Mesenchymal stem cell (in vitro differentiated cells and primary cell): Measurements from ENCODE around the gene LRIG1.

Experiments
- DNase-seq: peaks from one replicate; pipeline ENCODE4 v3.0.0-alpha.2; 2013
- H2AFZ ChIP-seq: one replicate; pipeline ENCODE4 v1.6.1; 2013; ENCODE audit warnings: low read depth, mild to moderate bottlenecking, control low read depth, inconsistent platforms, low read length, moderate library complexity
- H2AK5ac ChIP-seq: 2 replicates; pipeline ENCODE4 v1.6.1; 2013; ENCODE audit warnings: low read length, moderate library complexity, mild to moderate bottlenecking, inconsistent platforms; ENCODE audit not compliant: severe bottlenecking
- H2BK120ac ChIP-seq: one replicate; pipeline ENCODE4 v1.6.1; 2013; ENCODE audit warnings: low read depth, mild to moderate bottlenecking, inconsistent platforms, low read length, moderate library complexity
- H2BK12ac ChIP-seq, 2 experiments: one replicate each; pipeline ENCODE4 v1.6.1; 2013; ENCODE audit warnings: inconsistent platforms in 2 of 2, low read length in 2 of 2, mild to moderate bottlenecking in 2 of 2, moderate library complexity in 2 of 2, control low read depth in 1 of 2
- H2BK15ac ChIP-seq: one replicate; pipeline ENCODE4 v1.6.1; 2013; ENCODE audit warnings: mild to moderate bottlenecking, low read depth, inconsistent platforms; ENCODE audit not compliant: poor library complexity, severe bottlenecking
- H2BK5ac ChIP-seq: 2 replicates; pipeline ENCODE4 v1.6.1; 2013; ENCODE audit warnings: low read depth, mild to moderate bottlenecking, low read length, control low read depth, inconsistent platforms; ENCODE audit not compliant: poor library complexity, severe bottlenecking
- H3K14ac ChIP-seq, 2 experiments: one replicate each; pipeline ENCODE4 v1.6.1; 2013; ENCODE audit warnings: inconsistent platforms in 2 of 2, low read length in 2 of 2, control low read depth in 1 of 2, mild to moderate bottlenecking in 1 of 2, moderate library complexity in 1 of 2
- H3K18ac ChIP-seq, 2 experiments: one replicate each; pipeline ENCODE4 v1.6.1; 2013; ENCODE audit warnings: inconsistent platforms in 2 of 2, low read length in 2 of 2, control low read depth in 1 of 2, low read depth in 1 of 2, mild to moderate bottlenecking in 1 of 2
- H3K23ac ChIP-seq, 2 experiments: one replicate each; pipeline ENCODE4 v1.6.1; 2013; ENCODE audit warnings: inconsistent platforms in 2 of 2, low read length in 2 of 2, mild to moderate bottlenecking in 2 of 2, moderate library complexity in 2 of 2, control low read depth in 1 of 2
- H3K27ac ChIP-seq: 2 replicates; pipeline ENCODE4 v1.5.1; 2013; ENCODE audit warnings: mild to moderate bottlenecking, moderate library complexity, low read length, control low read depth, inconsistent platforms; ENCODE audit not compliant: poor library complexity, severe bottlenecking
- H3K27me3 ChIP-seq, 2 experiments: 2 replicates each; pipeline versions ENCODE4 v1.6.1 to v1.7.0; 2013; ENCODE audit warnings: low read length in 2 of 2, mild to moderate bottlenecking in 2 of 2, moderate library complexity in 2 of 2, control low read depth in 1 of 2, inconsistent platforms in 1 of 2; ENCODE audit not compliant: control insufficient read depth in 1 of 2, insufficient read depth in 1 of 2
- H3K36me3 ChIP-seq, 2 experiments: 2 replicates each; pipeline versions ENCODE4 v1.6.1 to v1.7.0; 2013; ENCODE audit warnings: low read length in 2 of 2, control low read depth in 1 of 2, inconsistent platforms in 1 of 2, low read depth in 1 of 2, mild to moderate bottlenecking in 1 of 2; ENCODE audit not compliant: insufficient read depth in 2 of 2, control insufficient read depth in 1 of 2
- H3K4ac ChIP-seq, 2 experiments: one replicate each; pipeline ENCODE4 v1.6.1; 2013; ENCODE audit warnings: inconsistent platforms in 2 of 2, low read length in 2 of 2, mild to moderate bottlenecking in 2 of 2, moderate library complexity in 2 of 2, control low read depth in 1 of 2, low read depth in 1 of 2
- H3K4me1 ChIP-seq: 2 replicates; pipeline ENCODE4 v1.6.1; 2013; ENCODE audit warnings: low read depth, low read length, control low read depth; ENCODE audit not compliant: control insufficient read depth, insufficient read depth
- H3K4me2 ChIP-seq: 2 replicates; pipeline ENCODE4 v1.6.1; 2013; ENCODE audit warnings: low read length, mild to moderate bottlenecking, inconsistent platforms; ENCODE audit not compliant: poor library complexity, severe bottlenecking
- H3K4me3 ChIP-seq, 2 experiments: 2 replicates each; pipeline versions ENCODE4 v1.5.1 to v1.7.0; 2013; ENCODE audit warnings: low read length in 2 of 2, mild to moderate bottlenecking in 2 of 2, control low read depth in 1 of 2, low read depth in 1 of 2; ENCODE audit not compliant: insufficient read depth in 1 of 2
- H3K79me1 ChIP-seq: replicated peaks from 2 replicates; pipeline ENCODE4 v1.6.1; 2013; ENCODE audit warnings: mild to moderate bottlenecking, control low read depth, low read length, inconsistent platforms; ENCODE audit not compliant: poor library complexity, severe bottlenecking
- H3K9ac ChIP-seq: 2 replicates; pipeline ENCODE4 v1.7.0; 2013; ENCODE audit warnings: mild to moderate bottlenecking, low read length, moderate library complexity
- H3K9me3 ChIP-seq: 2 replicates; pipeline ENCODE4 v1.7.0; 2013; ENCODE audit warnings: mild to moderate bottlenecking, low read length; ENCODE audit not compliant: control insufficient read depth
- H4K8ac ChIP-seq: one replicate; pipeline ENCODE4 v1.6.1; 2013; ENCODE audit warnings: inconsistent platforms, mild to moderate bottlenecking, low read length, moderate library complexity
- H4K91ac ChIP-seq: one replicate; pipeline ENCODE4 v1.6.1; 2013; ENCODE audit warnings: mild to moderate bottlenecking, low read length, inconsistent platforms
- WGBS: methylation state at CpG from one replicate; pipeline ENCODE4 v1.1.7; 2013; ENCODE audit warnings: mixed read lengths; 5-methylcytosine and 5-hydroxymethylcytosine counted together

The LRIG1 gene

GRCh38 chr3:66495668-66496045 is 5.2 kb downstream of the LRIG1 start:
- no peak overlapping the region for H3K4ac ChIP-seq
- no peak overlapping the region for H4K8ac ChIP-seq
- peak overlapping the region; percentile 26 for H3K4me2 ChIP-seq
- no peak overlapping the region for H3K23ac ChIP-seq
- no peak overlapping the region for H2AFZ ChIP-seq
- H3K9ac ChIP-seq: no peak overlapping the region
- no peak overlapping the region for H3K14ac ChIP-seq
- no peaks in the 10 kb centered on the region for H3K79me1 ChIP-seq
- H2AK5ac ChIP-seq: no peak overlapping the region
- H2BK15ac ChIP-seq: no peak overlapping the region
- no peak overlapping the region for H2BK5ac ChIP-seq
- H3K36me3 ChIP-seq: no peaks in the 10 kb centered on the region
- H3K27ac ChIP-seq: no peak overlapping the region
- no peak overlapping the region for H3K18ac ChIP-seq
- no peaks in the 10 kb centered on the region for H3K9me3 ChIP-seq
- no peak overlapping the region for H3K4me3 ChIP-seq
- peak overlapping the region in 1 of 2 experiments; percentile 15 for H2BK12ac ChIP-seq
- H3K27me3 ChIP-seq: no peaks in the 10 kb centered on the region
- H4K91ac ChIP-seq: no peak overlapping the region
- H2BK120ac ChIP-seq: no peak overlapping the region
- DNase-seq: no peak
- WGBS: 56% methylated on average over 1 of the region's 3 CpGs
- H3K4me1 ChIP-seq: peaks cover 7% of the 10 kb centered on the region

- no peak overlapping the region for H4K8ac ChIP-seq
- no peak overlapping the region for H3K14ac ChIP-seq
- H3K27me3 ChIP-seq: no peaks in the 10 kb centered on the region
- H3K27ac ChIP-seq: no peak overlapping the region
- no peak overlapping the region for H2BK120ac ChIP-seq
- H3K9me3 ChIP-seq: no peaks in the 10 kb centered on the region
- H2BK12ac ChIP-seq: no peak overlapping the region
- no peaks in the 10 kb centered on the region for H3K79me1 ChIP-seq
- H3K4me2 ChIP-seq: no peak overlapping the region
- H2AK5ac ChIP-seq: no peak overlapping the region
- no peak overlapping the region for H2BK15ac ChIP-seq
- WGBS: 50% methylated on average over 7 of the region's 7 CpGs
- no peak for DNase-seq
- H3K4ac ChIP-seq: no peak overlapping the region
- H2BK5ac ChIP-seq: no peak overlapping the region
- no peak overlapping the region for H3K4me3 ChIP-seq
- H3K9ac ChIP-seq: no peak overlapping the region
- H4K91ac ChIP-seq: no peak overlapping the region
- no peak overlapping the region for H3K18ac ChIP-seq
- H3K4me1 ChIP-seq: peaks cover 8% of the 10 kb centered on the region
- no peaks in the 10 kb centered on the region for H3K36me3 ChIP-seq
- H3K23ac ChIP-seq: no peak overlapping the region
- no peak overlapping the region for H2AFZ ChIP-seq
Measured at GRCh38 chr3:66494959-66495667, 5.7 kb downstream of the LRIG1 start.

GRCh38 chr3:66493458-66494099 is 7.2 kb downstream of the LRIG1 start:
- Histone ChIP-seq H3K23ac (no peak overlapping the region), H2AK5ac (no peak overlapping the region), H2BK12ac (no peak overlapping the region), H3K4me2 (no peak overlapping the region), H2BK5ac (no peak overlapping the region), H3K14ac (no peak overlapping the region), H3K4ac (no peak overlapping the region), H4K8ac (no peak overlapping the region), H4K91ac (no peak overlapping the region), H3K9ac (no peak overlapping the region), H3K18ac (peak overlapping the region in 1 of 2 experiments; percentile 5), H3K79me1 (peaks cover 3% of the 10 kb centered on the region), H2BK120ac (no peak overlapping the region), H2AFZ (no peak overlapping the region), H3K27ac (no peak overlapping the region), H3K4me3 (no peak overlapping the region), H3K4me1 (peaks cover 9% of the 10 kb centered on the region), H3K9me3 (no peaks in the 10 kb centered on the region), H2BK15ac (no peak overlapping the region), H3K36me3 (no peaks in the 10 kb centered on the region), H3K27me3 (no peaks in the 10 kb centered on the region)
- 79% methylated on average over 5 of the region's 5 CpGs for WGBS
- DNase-seq: no peak

GRCh38 chr3:66492672-66493071 is 8.2 kb downstream of the LRIG1 start:
- Histone ChIP-seq H2AK5ac (no peak overlapping the region), H2BK15ac (no peak overlapping the region), H3K79me1 (peaks cover 3% of the 10 kb centered on the region), H3K36me3 (no peaks in the 10 kb centered on the region), H3K9me3 (no peaks in the 10 kb centered on the region), H3K4me3 (no peak overlapping the region), H3K27ac (no peak overlapping the region), H3K4ac (no peak overlapping the region), H2BK5ac (no peak overlapping the region), H4K91ac (no peak overlapping the region), H3K27me3 (no peaks in the 10 kb centered on the region), H2AFZ (no peak overlapping the region), H3K23ac (no peak overlapping the region), H3K9ac (no peak overlapping the region), H4K8ac (no peak overlapping the region), H3K14ac (no peak overlapping the region), H3K18ac (no peak overlapping the region), H2BK120ac (no peak overlapping the region), H3K4me2 (no peak overlapping the region), H2BK12ac (peak overlapping the region in 1 of 2 experiments; percentile 51), H3K4me1 (peaks cover 9% of the 10 kb centered on the region)
- no peak for DNase-seq
- 71% methylated on average over 7 of the region's 7 CpGs for WGBS
